ENCODE data around the gene CASKIN2. TPM values are rescaled to one million over a fixed set of nuclear protein-coding genes. Genes with fewer than 3 reads are reported as not detected.

The CASKIN2 gene
- total RNA-seq, 6 experiments from 2014 or later: 17.5 to 25.3 (median 21.5) TPM

DNA sequence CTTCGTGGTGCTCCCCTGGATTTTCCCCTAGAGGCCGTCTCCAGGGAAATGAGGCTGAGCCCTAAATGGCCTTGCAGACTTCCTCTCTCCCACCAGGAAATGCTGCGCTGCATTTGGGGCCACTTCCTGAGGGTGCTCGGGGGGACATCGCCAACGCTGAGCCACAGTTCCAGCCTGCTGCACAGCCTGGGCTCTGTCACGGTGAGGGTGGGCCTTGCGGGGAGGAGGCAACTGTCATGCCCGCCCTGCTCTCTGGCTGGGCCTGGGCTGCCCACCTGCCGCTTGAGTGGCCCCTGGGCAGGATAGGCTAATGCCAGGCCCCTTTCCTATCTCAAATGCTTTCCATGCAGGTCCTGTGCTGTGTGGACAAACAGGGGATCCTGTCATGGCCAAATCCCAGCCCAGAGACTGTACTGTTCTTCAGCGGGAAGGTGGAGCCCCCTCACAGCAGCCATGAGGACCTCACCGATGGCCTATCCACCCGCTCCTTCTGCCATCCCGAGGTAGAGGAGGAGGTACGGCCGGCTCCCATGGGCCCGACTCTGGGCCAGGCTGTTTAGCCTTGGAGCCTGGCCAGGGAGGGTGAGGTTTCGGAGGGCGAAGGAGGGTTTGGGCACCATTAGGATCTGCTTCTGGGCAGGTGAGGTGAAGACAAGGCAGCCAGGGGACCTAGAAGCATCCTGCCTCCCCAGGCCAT, 24.2 kb downstream of the CASKIN2 start:
- H3K4me3 Mint-ChIP-seq: no peak overlapping the region
- TF ChIP-seq, protein P1, sequence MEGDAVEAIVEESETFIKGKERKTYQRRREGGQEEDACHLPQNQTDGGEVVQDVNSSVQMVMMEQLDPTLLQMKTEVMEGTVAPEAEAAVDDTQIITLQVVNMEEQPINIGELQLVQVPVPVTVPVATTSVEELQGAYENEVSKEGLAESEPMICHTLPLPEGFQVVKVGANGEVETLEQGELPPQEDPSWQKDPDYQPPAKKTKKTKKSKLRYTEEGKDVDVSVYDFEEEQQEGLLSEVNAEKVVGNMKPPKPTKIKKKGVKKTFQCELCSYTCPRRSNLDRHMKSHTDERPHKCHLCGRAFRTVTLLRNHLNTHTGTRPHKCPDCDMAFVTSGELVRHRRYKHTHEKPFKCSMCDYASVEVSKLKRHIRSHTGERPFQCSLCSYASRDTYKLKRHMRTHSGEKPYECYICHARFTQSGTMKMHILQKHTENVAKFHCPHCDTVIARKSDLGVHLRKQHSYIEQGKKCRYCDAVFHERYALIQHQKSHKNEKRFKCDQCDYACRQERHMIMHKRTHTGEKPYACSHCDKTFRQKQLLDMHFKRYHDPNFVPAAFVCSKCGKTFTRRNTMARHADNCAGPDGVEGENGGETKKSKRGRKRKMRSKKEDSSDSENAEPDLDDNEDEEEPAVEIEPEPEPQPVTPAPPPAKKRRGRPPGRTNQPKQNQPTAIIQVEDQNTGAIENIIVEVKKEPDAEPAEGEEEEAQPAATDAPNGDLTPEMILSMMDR (IDR thresholded peaks at IDR 0.05): no peak
- H3K36me3 Mint-ChIP-seq (ENCODE audit: low read depth): no peaks in the 10 kb centered on the region
- no peaks in the 10 kb centered on the region for H3K4me1 Mint-ChIP-seq (ENCODE audit: low read depth)
- no peak for DNase-seq
- H3K9me3 Mint-ChIP-seq: no peaks in the 10 kb centered on the region
- H3K27ac Mint-ChIP-seq: no peak overlapping the region
- peaks cover 1% of the 10 kb centered on the region; the same call in 1 of the 2 replicates for H3K27me3 Mint-ChIP-seq (ENCODE audit: insufficient read depth)

DNA sequence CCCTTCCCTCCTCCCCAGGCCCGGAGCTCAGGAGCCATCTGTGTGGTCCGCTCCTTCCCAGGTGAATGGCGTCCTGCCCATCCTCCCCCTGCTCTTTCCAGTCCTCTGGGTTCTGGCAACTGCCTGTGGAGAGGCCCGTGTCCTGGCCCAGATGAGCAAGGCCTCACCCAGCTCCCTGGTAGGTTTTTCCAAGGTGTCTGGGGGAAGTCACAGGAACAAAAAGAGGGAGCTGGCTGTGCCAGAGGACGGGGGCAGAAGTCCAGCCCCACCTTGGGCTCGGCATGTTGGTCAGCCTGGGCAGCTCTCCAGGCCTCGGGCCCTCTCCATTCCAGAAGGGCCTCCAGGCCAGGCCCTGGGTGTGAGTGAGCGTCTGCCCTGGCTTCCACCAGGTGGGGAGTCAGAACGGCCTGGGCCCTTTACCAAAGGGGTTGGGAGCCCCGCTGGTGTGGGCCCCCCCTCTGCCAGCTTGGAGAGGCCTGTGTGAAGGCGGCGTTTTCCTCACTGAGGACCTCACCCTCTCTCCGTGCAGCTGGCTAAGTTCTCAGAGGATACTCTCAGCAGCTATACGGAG, 25.1 kb downstream of the CASKIN2 start:
- Mint-ChIP-seq H3K4me3 (no peak overlapping the region), H3K9me3 (no peaks in the 10 kb centered on the region), H3K36me3 (ENCODE audit: low read depth) (no peaks in the 10 kb centered on the region), H3K27ac (no peak overlapping the region), H3K27me3 (ENCODE audit: insufficient read depth) (peaks cover 1% of the 10 kb centered on the region; the same call in 1 of the 2 replicates), H3K4me1 (ENCODE audit: low read depth) (no peaks in the 10 kb centered on the region)
- TF ChIP-seq, protein P1 (IDR thresholded peaks at IDR 0.05): no peak
- DNase-seq: no peak

DNA sequence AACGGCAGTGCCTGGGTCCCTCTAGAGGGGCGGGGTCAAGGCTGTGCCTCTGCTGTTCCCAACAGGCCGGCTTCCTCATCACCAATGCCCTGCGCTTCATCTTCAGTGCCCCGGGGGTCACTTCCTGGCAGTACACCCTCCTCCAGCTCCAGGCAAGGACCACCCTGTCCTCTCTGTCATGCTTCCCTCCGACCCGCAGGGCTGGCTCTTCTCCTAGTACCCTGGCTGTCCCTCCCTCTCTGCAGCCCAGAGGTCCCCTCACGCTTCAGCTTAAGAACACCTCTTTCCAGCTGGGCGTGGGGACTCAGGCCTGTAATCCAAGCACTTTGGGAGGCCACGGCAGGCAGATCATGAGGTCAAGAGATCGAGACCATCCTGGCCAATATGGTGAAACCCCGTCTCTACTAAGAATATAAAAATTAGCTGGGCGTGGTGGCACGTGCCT, 25.8 kb downstream of the CASKIN2 start:
- Mint-ChIP-seq H3K4me3 (no peak overlapping the region), H3K36me3 (ENCODE audit: low read depth) (no peaks in the 10 kb centered on the region), H3K9me3 (no peaks in the 10 kb centered on the region), H3K4me1 (ENCODE audit: low read depth) (no peaks in the 10 kb centered on the region), H3K27me3 (ENCODE audit: insufficient read depth) (peaks cover 1% of the 10 kb centered on the region; the same call in 1 of the 2 replicates), H3K27ac (no peak overlapping the region)
- no peak for DNase-seq
- TF ChIP-seq, protein P1 (IDR thresholded peaks at IDR 0.05): no peak

DNA sequence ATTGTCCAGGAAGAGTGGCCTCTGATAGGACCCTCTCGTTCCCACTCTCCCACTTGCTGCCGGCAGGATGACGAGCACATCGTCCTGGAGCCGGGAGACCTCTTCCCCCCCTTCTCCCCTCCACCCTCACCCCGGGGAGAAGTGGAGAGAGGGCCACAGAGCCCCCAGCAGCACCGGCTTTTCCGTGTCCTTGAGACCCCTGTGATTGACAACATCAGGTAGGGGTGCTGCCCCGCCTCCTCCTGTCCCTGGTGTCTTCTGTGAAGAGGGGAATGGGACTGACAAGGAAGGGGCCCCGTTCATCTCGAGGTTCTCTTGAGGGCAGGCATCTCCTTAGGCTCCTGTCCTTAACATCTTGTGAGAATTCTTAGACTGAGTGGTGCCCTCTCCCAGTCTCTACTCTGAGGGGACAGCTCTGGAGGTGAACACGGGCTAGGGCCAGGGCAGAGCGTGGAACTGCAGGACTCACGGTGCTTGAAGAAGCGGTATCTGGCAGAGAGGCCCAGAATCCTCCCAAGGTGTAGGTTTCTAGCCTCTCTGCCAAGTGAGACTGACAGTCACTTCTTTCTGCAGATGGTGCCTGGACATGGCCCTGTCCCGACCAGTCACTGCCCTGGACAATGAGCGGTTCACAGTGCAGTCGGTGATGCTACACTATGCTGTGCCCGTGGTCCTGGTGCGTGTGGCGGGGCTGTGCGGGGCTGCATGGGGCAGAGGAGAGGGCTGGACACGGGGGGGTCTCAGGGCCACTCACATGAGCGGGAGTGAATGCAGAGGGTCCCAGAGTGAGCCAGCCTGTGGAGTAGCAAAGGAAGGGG, 26.4 kb downstream of the CASKIN2 start:
- H3K27ac Mint-ChIP-seq: no peak overlapping the region
- no peaks in the 10 kb centered on the region for H3K9me3 Mint-ChIP-seq
- DNase-seq: no peak
- H3K4me1 Mint-ChIP-seq (ENCODE audit: low read depth): no peaks in the 10 kb centered on the region
- H3K36me3 Mint-ChIP-seq (ENCODE audit: low read depth): no peaks in the 10 kb centered on the region
- H3K27me3 Mint-ChIP-seq (ENCODE audit: insufficient read depth): peaks cover 1% of the 10 kb centered on the region; the same call in 1 of the 2 replicates
- TF ChIP-seq, protein P1 (IDR thresholded peaks at IDR 0.05): no peak
- no peak overlapping the region for H3K4me3 Mint-ChIP-seq

DNA sequence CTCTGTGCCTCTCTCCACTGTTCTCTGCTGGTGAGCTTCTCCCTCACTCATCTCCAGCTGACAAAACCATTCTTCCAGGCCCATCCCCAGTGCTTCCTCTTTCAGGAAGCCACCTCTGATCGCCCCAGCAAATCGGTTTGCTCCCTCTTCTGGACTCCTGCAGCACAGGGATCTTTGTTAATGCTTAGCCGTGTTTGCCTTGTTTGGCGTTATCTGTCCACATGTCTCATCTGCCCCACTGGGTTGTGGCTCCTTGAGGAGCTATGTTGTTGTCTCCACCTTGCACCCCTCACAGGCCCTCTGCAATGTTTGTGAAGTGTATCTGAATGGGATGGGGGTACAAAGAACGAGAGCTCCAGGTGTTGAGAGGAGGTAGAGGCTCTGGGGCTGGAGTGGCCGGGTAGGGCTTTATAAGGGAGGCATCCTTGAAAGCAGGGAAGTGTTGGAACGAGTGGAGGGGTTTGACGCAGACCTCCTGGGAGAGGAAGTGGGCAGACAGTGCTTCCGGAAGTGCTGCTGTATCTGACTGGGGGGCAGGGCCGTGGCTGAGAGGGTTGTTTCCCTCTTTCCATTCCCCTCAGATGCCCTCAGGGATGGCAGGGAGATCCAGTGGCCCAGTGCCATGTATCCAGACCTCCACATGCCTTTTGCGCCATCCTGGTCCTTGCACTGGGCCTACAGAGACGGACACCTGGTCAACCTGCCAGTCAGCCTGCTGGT, 27.8 kb downstream of the CASKIN2 start:
- no peak overlapping the region for H3K4me3 Mint-ChIP-seq
- DNase-seq: no peak
- no peaks in the 10 kb centered on the region; the same call in 1 of the 2 replicates for H3K27me3 Mint-ChIP-seq (ENCODE audit: insufficient read depth)
- H3K27ac Mint-ChIP-seq: no peak overlapping the region
- TF ChIP-seq, protein P1 (IDR thresholded peaks at IDR 0.05): no peak
- no peaks in the 10 kb centered on the region for H3K36me3 Mint-ChIP-seq (ENCODE audit: low read depth)
- H3K4me1 Mint-ChIP-seq (ENCODE audit: low read depth): no peaks in the 10 kb centered on the region
- no peaks in the 10 kb centered on the region for H3K9me3 Mint-ChIP-seq

All from HFFc6 (cell line).